Kidney epithelial cell (primary cell): ENCODE results near the gene ETV5. TPM values are rescaled to one million over a fixed set of nuclear protein-coding genes. Genes with fewer than 3 reads are reported as not detected.

ENCODE experiments used
- DNase-seq: peaks from one replicate; pipeline ENCODE4 v3.0.0-alpha.2; 2010; ENCODE audit warnings: low read depth
- H3K27me3 ChIP-seq: 2 replicates; pipeline ENCODE4 v1.6.0; 2011; ENCODE audit warnings: low read length; ENCODE audit not compliant: control insufficient read depth, insufficient read depth
- H3K36me3 ChIP-seq: 2 replicates; pipeline ENCODE4 v1.5.1; 2011; ENCODE audit warnings: low read length; ENCODE audit not compliant: control insufficient read depth, insufficient read depth
- H3K4me3 ChIP-seq: 2 replicates; pipeline ENCODE4 v1.5.1; 2011; ENCODE audit warnings: low read depth, mild to moderate bottlenecking, control low read depth, low read length
- CTCF ChIP-seq: IDR thresholded peaks from 2 replicates; pipeline ENCODE4 v1.5.1; 2011; ENCODE audit warnings: mild to moderate bottlenecking, moderate library complexity, low read length, control low read depth, inconsistent platforms; ENCODE audit not compliant: insufficient read depth, poor library complexity, severe bottlenecking
- total RNA-seq: library from RNA; depleted of rRNA; stranded (reverse); fragments of >200 nt; gene quantifications from 2 replicates; pipeline ENCODE4 v1.2.3, GENCODE V29; 2015

ETV5 gene
- total RNA-seq, 1 donor from 2014 or later = 33.1 TPM

- no peak for TF ChIP-seq CTCF
- H3K36me3 ChIP-seq = no peaks in the 10 kb centered on the region
- H3K27me3 ChIP-seq = no peaks in the 10 kb centered on the region
- DNase-seq = no peak
- no peak overlapping the region for H3K4me3 ChIP-seq
Measured at GRCh38 chr3:185999221-185999620, 109.7 kb downstream of the ETV5 start.

- Histone ChIP-seq H3K4me3 (no peak overlapping the region), H3K27me3 (peaks cover 1% of the 10 kb centered on the region), H3K36me3 (no peaks in the 10 kb centered on the region)
- no peak for TF ChIP-seq CTCF
- DNase-seq = no peak
Measured at GRCh38 chr3:185998136-185998535, 110.8 kb downstream of the ETV5 start.

- DNase-seq = no peak
- no peaks in the 10 kb centered on the region for H3K36me3 ChIP-seq
- no peak overlapping the region for H3K4me3 ChIP-seq
- peaks cover 5% of the 10 kb centered on the region for H3K27me3 ChIP-seq
- no peak for TF ChIP-seq CTCF
Measured at GRCh38 chr3:185997130-185997529, 111.8 kb downstream of the ETV5 start.

Other genes starting within 250 kb of the ETV5 start
- 142 and 154 TPM in 2 replicates for gene TRA2B, start 171.1 kb downstream of the ETV5 start, total RNA-seq